Measurements from ENCODE around the gene TNIP3.
A peak's percentile ranks its signal among the peaks of the same experiment; 100 is the strongest.

Gene TNIP3

DNA sequence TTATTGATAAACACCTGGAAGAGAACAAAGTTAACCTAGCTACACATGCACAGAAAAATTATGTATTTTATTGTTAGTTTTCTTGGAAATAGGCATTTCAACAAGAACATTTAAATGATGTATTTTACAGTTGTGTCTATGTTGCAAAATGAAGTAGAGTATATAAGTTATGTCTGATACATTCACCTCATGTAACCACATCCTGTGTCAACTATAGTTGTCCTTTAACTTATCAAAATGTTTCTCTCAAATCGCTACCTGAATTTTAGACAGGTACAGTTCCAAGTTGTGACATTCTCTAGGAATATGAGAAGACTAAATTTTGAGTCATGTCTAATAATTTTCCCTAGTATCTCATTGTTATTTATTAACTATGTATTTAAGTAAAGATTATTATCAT lies 27.2 kb upstream of the TNIP3 start:
- H3K9ac ChIP-seq (ENCODE audit: low read length): no peak overlapping the region
- H3K4me3 ChIP-seq (ENCODE audit: low read length): no peak overlapping the region
- no peaks in the 10 kb centered on the region for H3K36me3 ChIP-seq (replicated peaks; ENCODE audit: low read depth, low read length)
- no peak overlapping the region for H2AFZ ChIP-seq (ENCODE audit: low read depth, low read length)
- no peaks in the 10 kb centered on the region for H3K79me2 ChIP-seq (ENCODE audit: low read length)
- H3K4me1 ChIP-seq (ENCODE audit: low read length): peaks cover 45% of the 10 kb centered on the region
- H3K27ac ChIP-seq (ENCODE audit: low read length): no peak overlapping the region
- no peak overlapping the region for H3K4me2 ChIP-seq (ENCODE audit: low read length)
- H3K9me3 ChIP-seq (ENCODE audit: insufficient read depth, low read length): no peaks in the 10 kb centered on the region
- no peak for TF ChIP-seq EZH2phosphoT487 (IDR thresholded peaks at IDR 0.05; ENCODE audit: low read depth)
- TF ChIP-seq, protein P1, sequence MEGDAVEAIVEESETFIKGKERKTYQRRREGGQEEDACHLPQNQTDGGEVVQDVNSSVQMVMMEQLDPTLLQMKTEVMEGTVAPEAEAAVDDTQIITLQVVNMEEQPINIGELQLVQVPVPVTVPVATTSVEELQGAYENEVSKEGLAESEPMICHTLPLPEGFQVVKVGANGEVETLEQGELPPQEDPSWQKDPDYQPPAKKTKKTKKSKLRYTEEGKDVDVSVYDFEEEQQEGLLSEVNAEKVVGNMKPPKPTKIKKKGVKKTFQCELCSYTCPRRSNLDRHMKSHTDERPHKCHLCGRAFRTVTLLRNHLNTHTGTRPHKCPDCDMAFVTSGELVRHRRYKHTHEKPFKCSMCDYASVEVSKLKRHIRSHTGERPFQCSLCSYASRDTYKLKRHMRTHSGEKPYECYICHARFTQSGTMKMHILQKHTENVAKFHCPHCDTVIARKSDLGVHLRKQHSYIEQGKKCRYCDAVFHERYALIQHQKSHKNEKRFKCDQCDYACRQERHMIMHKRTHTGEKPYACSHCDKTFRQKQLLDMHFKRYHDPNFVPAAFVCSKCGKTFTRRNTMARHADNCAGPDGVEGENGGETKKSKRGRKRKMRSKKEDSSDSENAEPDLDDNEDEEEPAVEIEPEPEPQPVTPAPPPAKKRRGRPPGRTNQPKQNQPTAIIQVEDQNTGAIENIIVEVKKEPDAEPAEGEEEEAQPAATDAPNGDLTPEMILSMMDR (IDR thresholded peaks at IDR 0.05; ENCODE audit: low read depth, low read length): no peak
- H4K20me1 ChIP-seq (ENCODE audit: insufficient read depth, low read length): no peaks in the 10 kb centered on the region
- H3K27me3 ChIP-seq (ENCODE audit: low read depth, low read length): 0 out of 2 replicates have a peak, but pooled peaks cover 4% of the 10 kb centered on the region

DNA sequence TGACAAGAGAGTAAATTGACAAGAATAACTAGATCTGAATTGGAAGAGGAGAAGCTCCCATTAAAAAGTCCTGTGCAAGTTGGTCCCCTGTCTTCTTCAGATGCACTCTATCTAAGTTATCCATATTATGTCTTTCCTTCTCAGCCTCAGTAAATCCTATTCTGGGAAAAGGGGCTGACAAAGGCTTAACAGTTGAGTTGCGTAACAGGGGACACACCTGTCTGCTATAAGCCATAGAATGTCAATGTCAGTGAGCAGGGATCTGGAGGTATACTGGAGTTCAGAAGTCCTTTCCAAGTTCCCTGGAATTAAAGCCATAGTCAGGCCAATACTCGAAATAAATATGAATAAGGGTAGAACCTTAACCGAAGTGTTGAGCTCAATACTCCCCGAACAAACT lies 26.3 kb upstream of the TNIP3 start:
- H3K9ac ChIP-seq (ENCODE audit: low read length): no peak overlapping the region
- H4K20me1 ChIP-seq (ENCODE audit: insufficient read depth, low read length): no peaks in the 10 kb centered on the region
- H3K79me2 ChIP-seq (ENCODE audit: low read length): no peaks in the 10 kb centered on the region
- H3K36me3 ChIP-seq (replicated peaks; ENCODE audit: low read depth, low read length): no peaks in the 10 kb centered on the region
- no peak overlapping the region for H2AFZ ChIP-seq (ENCODE audit: low read depth, low read length)
- no peak for TF ChIP-seq EZH2phosphoT487 (IDR thresholded peaks at IDR 0.05; ENCODE audit: low read depth)
- TF ChIP-seq, protein P1 (IDR thresholded peaks at IDR 0.05; ENCODE audit: low read depth, low read length): no peak
- no peaks in the 10 kb centered on the region for H3K9me3 ChIP-seq (ENCODE audit: insufficient read depth, low read length)
- no peak overlapping the region for H3K4me2 ChIP-seq (ENCODE audit: low read length)
- no peak overlapping the region for H3K27ac ChIP-seq (ENCODE audit: low read length)
- H3K4me1 ChIP-seq (ENCODE audit: low read length): peaks cover 36% of the 10 kb centered on the region
- 0 out of 2 replicates have a peak, but pooled peaks cover 4% of the 10 kb centered on the region for H3K27me3 ChIP-seq (ENCODE audit: low read depth, low read length)
- H3K4me3 ChIP-seq (ENCODE audit: low read length): no peak overlapping the region

DNA sequence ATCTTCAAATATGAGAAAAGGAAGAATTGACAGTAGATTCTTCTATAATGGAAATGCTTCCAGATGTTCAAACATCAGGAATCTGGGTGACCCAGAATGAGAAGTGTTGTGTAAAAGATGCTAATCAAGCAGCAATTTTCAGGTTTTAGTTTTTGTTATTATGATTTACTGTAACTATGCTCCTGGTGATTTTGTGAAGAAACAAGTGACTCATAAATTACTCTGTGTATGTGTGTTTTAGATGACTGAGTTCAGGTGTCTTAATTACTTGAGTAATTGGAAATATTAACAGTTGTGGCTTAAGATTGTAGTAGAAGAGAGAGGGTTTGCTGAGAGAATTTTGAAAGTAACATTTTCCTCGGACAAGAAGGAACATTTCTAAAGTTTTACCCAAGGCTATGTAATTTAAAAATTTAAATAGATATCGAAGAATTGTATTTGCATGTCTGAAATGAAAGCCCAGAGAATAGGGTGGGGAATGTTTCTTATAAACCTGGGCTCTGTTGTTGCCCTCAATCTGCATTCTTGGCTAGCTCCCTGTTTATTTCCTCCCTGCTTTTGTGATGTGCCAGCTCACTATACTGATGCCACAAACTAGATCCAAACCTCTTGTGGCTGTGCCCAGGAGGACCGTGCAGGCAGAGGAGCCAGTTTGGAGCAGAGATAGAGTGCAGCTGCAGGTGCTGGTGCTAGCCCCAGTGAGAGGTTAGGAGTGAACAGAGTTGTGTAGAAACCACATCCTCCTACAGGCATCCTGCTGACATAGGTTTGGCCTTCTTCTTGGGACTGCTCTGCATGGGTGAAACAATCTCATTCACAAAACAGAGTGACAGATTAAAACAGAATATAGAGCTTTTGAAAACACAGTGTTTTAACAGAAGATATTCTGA lies 25.4 kb upstream of the TNIP3 start:
- Histone ChIP-seq H3K79me2 (ENCODE audit: low read length) (no peaks in the 10 kb centered on the region), H3K27me3 (ENCODE audit: low read depth, low read length) (0 out of 2 replicates have a peak, but pooled peaks cover 4% of the 10 kb centered on the region), H3K4me2 (ENCODE audit: low read length) (peak overlapping the region; percentile 19; the same call in 1 of the 2 replicates), H3K9me3 (ENCODE audit: insufficient read depth, low read length) (no peaks in the 10 kb centered on the region), H3K36me3 (replicated peaks; ENCODE audit: low read depth, low read length) (no peaks in the 10 kb centered on the region), H3K4me1 (ENCODE audit: low read length) (peaks cover 33% of the 10 kb centered on the region), H4K20me1 (ENCODE audit: insufficient read depth, low read length) (no peaks in the 10 kb centered on the region), H3K4me3 (ENCODE audit: low read length) (no peak overlapping the region), H2AFZ (ENCODE audit: low read depth, low read length) (no peak overlapping the region), H3K9ac (ENCODE audit: low read length) (no peak overlapping the region), H3K27ac (ENCODE audit: low read length) (no peak overlapping the region)
- TF ChIP-seq, protein P1 (IDR thresholded peaks at IDR 0.05; ENCODE audit: low read depth, low read length): no peak
- TF ChIP-seq EZH2phosphoT487 (IDR thresholded peaks at IDR 0.05; ENCODE audit: low read depth): no peak

DNA sequence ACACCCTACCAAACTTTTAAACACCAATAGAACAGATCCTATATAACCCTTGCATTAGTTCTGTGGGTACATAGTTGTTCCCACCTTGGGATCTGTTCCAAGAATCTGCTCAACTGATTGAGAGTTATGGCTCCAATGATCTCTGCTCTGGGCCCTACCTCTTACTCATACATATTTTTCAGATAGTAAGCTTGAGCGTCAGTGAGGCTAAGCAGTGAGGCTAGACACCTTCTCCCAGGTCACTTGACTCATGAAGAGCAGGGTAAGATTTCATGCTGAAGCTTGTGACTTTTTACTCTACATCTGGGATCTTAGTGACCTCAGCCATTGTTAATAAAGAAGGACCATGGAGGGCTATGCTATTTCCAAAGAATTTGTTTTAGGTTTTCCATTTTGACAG lies 23.1 kb upstream of the TNIP3 start:
- no peak overlapping the region for H3K27ac ChIP-seq (ENCODE audit: low read length)
- H3K9ac ChIP-seq (ENCODE audit: low read length): no peak overlapping the region
- no peak overlapping the region for H3K4me2 ChIP-seq (ENCODE audit: low read length)
- H3K4me1 ChIP-seq (ENCODE audit: low read length): peaks cover 23% of the 10 kb centered on the region
- H3K27me3 ChIP-seq (ENCODE audit: low read depth, low read length): 0 out of 2 replicates have a peak, but pooled peaks cover 3% of the 10 kb centered on the region
- no peaks in the 10 kb centered on the region for H3K79me2 ChIP-seq (ENCODE audit: low read length)
- H2AFZ ChIP-seq (ENCODE audit: low read depth, low read length): no peak overlapping the region
- no peak overlapping the region for H3K4me3 ChIP-seq (ENCODE audit: low read length)
- no peaks in the 10 kb centered on the region for H3K9me3 ChIP-seq (ENCODE audit: insufficient read depth, low read length)
- no peaks in the 10 kb centered on the region for H4K20me1 ChIP-seq (ENCODE audit: insufficient read depth, low read length)
- H3K36me3 ChIP-seq (replicated peaks; ENCODE audit: low read depth, low read length): no peaks in the 10 kb centered on the region
- no peak for TF ChIP-seq EZH2phosphoT487 (IDR thresholded peaks at IDR 0.05; ENCODE audit: low read depth)
- TF ChIP-seq, protein P1 (IDR thresholded peaks at IDR 0.05; ENCODE audit: low read depth, low read length): no peak

Data from OCI-LY3 (cell line).